Thoracic aorta (tissue), 2 donors: ENCODE measurements around the gene ANGEL1. TPM values are rescaled to one million over a fixed set of nuclear protein-coding genes. Genes with fewer than 3 reads are reported as not detected.

Source experiments
- ATAC-seq: fragments of 150-250 bp; one replicate; pipeline ENCODE4 v1.8.0; 2017; ENCODE audit warnings: low read depth; ENCODE audit not compliant: insufficient number of reproducible peaks, low FRiP score
- DNase-seq: peaks from one replicate; pipeline ENCODE4 v3.0.0-alpha.2; 2020; ENCODE audit warnings: low spot score
- H3K27ac ChIP-seq, 2 donors: fragments of 200-600 bp; sonication (generic); 1 replicate in 1 of 2; 2 replicates in 1 of 2; pipeline ENCODE4 v1.5.1; 2016; ENCODE audit warnings: mild to moderate bottlenecking in 2 of 2, moderate library complexity in 2 of 2
- H3K27me3 ChIP-seq: fragments of 200-600 bp; sonication (generic); replicated peaks from 2 replicates; pipeline ENCODE4 v1.6.0; 2016; ENCODE audit warnings: mild to moderate bottlenecking; ENCODE audit not compliant: insufficient read depth
- H3K36me3 ChIP-seq: fragments of 200-600 bp; sonication (generic); one replicate; pipeline ENCODE4 v1.5.1; 2016
- H3K4me1 ChIP-seq, 2 donors: fragments of 200-600 bp; sonication (generic); 1 replicate in 1 of 2; 2 replicates in 1 of 2; pipeline versions ENCODE4 v1.5.1 to v1.6.0; 2016; ENCODE audit warnings: low read depth in 2 of 2, mild to moderate bottlenecking in 1 of 2; ENCODE audit not compliant: control insufficient read depth in 1 of 2
- H3K4me3 ChIP-seq: fragments of 200-600 bp; sonication (generic); 2 replicates; pipeline ENCODE4 v1.5.1; 2016; ENCODE audit warnings: mild to moderate bottlenecking
- H3K9me3 ChIP-seq: fragments of 200-600 bp; sonication (generic); 2 replicates; pipeline ENCODE4 v1.5.1; 2016
- total RNA-seq, 2 donors: library from RNA; depleted of rRNA; stranded (reverse); fragments of >200 nt; gene quantifications; one replicate each; pipeline versions ENCODE4 v1.1.0 to v1.2.3, GENCODE V29; 2016
- TF ChIP-seq, protein P1 (sequence below): fragments of 200-600 bp; sonication (generic); IDR thresholded peaks from one replicate; pipeline ENCODE4 v1.5.1; 2019; ENCODE audit warnings: antibody characterized with exemption

ANGEL1 gene, protein sequence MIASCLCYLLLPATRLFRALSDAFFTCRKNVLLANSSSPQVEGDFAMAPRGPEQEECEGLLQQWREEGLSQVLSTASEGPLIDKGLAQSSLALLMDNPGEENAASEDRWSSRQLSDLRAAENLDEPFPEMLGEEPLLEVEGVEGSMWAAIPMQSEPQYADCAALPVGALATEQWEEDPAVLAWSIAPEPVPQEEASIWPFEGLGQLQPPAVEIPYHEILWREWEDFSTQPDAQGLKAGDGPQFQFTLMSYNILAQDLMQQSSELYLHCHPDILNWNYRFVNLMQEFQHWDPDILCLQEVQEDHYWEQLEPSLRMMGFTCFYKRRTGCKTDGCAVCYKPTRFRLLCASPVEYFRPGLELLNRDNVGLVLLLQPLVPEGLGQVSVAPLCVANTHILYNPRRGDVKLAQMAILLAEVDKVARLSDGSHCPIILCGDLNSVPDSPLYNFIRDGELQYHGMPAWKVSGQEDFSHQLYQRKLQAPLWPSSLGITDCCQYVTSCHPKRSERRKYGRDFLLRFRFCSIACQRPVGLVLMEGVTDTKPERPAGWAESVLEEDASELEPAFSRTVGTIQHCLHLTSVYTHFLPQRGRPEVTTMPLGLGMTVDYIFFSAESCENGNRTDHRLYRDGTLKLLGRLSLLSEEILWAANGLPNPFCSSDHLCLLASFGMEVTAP
- total RNA-seq = 10 to 100 TPM; 19.5 to 24.5 TPM

DNA sequence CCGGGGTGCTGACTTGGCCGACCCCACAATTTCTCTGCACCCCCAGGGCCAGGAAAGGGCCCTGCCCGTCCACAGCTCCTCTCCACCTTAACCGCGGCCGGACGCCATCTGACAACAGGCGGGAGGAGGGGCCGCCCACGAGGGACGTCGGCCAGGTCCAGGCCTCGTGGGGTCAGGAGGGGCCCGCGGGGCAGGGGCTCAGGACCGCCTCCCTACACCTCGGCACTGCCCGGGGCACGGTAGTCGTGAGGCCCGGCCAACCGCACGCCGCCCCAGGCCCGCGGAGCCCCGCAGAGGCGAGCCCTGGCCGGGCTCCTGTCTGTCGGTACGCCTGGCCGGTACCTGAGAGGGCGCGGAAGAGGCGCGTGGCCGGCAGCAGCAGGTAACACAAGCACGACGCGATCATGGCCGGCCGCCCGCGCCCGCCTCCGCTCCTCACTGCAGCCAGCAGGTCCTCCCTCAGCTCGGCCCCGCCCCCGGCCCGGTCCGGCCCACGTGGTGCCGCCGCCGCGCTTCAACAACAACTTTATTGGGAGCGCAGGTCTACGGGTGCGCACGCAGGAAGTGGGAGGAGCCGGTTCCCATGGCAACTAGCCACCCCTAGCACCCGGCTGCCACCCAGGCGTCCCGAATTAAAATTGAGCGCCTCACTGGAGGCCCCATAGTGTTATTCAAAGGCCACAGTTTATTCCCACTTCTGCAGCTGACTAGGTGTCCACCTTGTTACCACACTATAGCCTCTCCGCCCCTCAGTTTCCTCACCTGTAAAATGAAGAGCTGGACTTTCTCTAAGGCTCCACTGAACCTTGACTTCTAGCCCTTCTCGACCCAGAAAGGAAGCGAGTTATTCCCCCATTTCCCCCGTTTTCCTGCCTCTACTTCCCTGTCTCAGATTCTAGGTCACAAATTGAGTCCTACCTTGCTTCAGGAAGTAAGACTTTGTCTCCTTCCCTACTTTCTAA lies at the start of gene ANGEL1:
TSS of gene ANGEL1 (minus strand) at position 461 of the 962 bp plus-strand sequence. CDS start at position 406, 55 bp downstream.
- Histone ChIP-seq H3K4me3 (peak within 1 kb of the TSS; percentile 94), H3K4me1 (peaks cover 12 to 19% of the 10 kb centered on the region in 2 donors), H3K9me3 (no peaks in the 10 kb centered on the region), H3K36me3 (peaks cover 4% of the 10 kb centered on the region), H3K27me3 (no peaks in the 10 kb centered on the region), H3K27ac (peak within 1 kb of the TSS; percentile 39 to 70)
- DNase-seq (peak; percentile 79), ATAC-seq (peak; percentile 92)
- TF ChIP-seq, protein P1, sequence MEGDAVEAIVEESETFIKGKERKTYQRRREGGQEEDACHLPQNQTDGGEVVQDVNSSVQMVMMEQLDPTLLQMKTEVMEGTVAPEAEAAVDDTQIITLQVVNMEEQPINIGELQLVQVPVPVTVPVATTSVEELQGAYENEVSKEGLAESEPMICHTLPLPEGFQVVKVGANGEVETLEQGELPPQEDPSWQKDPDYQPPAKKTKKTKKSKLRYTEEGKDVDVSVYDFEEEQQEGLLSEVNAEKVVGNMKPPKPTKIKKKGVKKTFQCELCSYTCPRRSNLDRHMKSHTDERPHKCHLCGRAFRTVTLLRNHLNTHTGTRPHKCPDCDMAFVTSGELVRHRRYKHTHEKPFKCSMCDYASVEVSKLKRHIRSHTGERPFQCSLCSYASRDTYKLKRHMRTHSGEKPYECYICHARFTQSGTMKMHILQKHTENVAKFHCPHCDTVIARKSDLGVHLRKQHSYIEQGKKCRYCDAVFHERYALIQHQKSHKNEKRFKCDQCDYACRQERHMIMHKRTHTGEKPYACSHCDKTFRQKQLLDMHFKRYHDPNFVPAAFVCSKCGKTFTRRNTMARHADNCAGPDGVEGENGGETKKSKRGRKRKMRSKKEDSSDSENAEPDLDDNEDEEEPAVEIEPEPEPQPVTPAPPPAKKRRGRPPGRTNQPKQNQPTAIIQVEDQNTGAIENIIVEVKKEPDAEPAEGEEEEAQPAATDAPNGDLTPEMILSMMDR = no peak

DNA sequence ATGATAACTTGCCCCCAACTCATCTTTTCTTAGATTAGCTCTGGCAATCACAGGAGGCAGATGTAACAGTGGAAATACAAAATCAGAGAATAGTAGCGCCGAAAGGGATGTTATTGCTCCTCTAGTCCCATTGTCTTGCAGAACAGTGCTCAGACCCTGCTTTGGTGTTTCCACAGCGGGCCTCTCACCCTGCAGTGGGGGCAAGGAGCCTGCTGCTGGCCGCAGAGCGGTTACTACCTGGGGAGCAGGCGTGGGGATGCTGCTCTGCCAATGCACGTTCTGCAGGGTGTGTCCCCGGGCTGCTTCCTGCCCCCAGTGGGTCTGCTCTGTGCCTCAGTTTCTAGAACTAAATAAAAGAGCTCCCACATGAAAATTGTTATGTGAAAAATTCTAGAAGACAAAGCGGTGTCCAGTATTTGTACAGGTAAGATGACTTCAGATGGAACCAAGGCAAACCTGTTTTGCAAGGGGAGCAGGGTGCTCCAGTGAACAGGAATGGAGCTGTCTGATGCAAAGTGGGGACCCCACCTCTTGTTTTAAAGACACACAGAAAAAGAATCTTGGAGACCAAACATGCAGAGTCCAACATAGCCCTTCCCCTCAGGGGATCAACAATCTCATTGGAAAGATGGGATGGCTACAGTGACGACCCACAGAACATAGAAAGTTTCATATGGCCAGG lies 49.0 kb upstream of the ANGEL1 start:
- Histone ChIP-seq H3K4me3 (no peak overlapping the region), H3K27ac (no peak overlapping the region), H3K4me1 (no peaks in the 10 kb centered on the region), H3K27me3 (no peaks in the 10 kb centered on the region), H3K9me3 (no peaks in the 10 kb centered on the region), H3K36me3 (no peaks in the 10 kb centered on the region)
- TF ChIP-seq, protein P1 = no peak
- ATAC-seq = no peak
- DNase-seq = no peak

GRCh38 chr14:76856769-76857168 lies 44.1 kb upstream of the ANGEL1 start:
- DNase-seq (no peak), ATAC-seq (no peak)
- Histone ChIP-seq H3K36me3 (no peaks in the 10 kb centered on the region), H3K4me1 (no peaks in the 10 kb centered on the region), H3K4me3 (no peak overlapping the region), H3K27ac (no peak overlapping the region), H3K27me3 (no peaks in the 10 kb centered on the region), H3K9me3 (no peaks in the 10 kb centered on the region)
- TF ChIP-seq, protein P1 = no peak

- no peaks in the 10 kb centered on the region for H3K36me3 ChIP-seq
- ATAC-seq (no peak), DNase-seq (no peak)
- TF ChIP-seq, protein P1 = no peak
- H3K27ac ChIP-seq = no peak overlapping the region
- no peak overlapping the region for H3K4me3 ChIP-seq
- H3K27me3 ChIP-seq = no peaks in the 10 kb centered on the region
- no peaks in the 10 kb centered on the region for H3K4me1 ChIP-seq
- H3K9me3 ChIP-seq = no peaks in the 10 kb centered on the region
Observed at GRCh38 chr14:76855066-76855465, 42.4 kb upstream of the ANGEL1 start.
